K562 (cell line): ENCODE data around the gene ATAD3C. TPM values are rescaled to one million over a fixed set of nuclear protein-coding genes. Genes with fewer than 3 reads are reported as not detected.
"Not testable (repeated sequence)": the region's sequence is repeated elsewhere in the genome, so short reads cannot be mapped to it uniquely, and the experiment has no call there.

Source experiments
- ATAC-seq: fragments of 200-7000 bp; cut with Tn5 transposase; 3 replicates; pipeline ENCODE4 v1.9.1; 2020; ENCODE audit warnings: moderate library complexity
- BruUV-seq: library from RNA; stranded (reverse); fragments of 400-500 nt; replicated peaks from 2 replicates; lab custom pipeline; 2021; lab: Mats Ljungman, UMichigan
- CTCF ChIA-PET: fragments of 300-600 bp; formaldehyde crosslinking; extraction: SDS; loops from one replicate; lab custom pipeline; 2021; ENCODE audit warnings: low intra/inter-chr PET ratio; lab: Yijun Ruan, JAX
- POLR2A ChIA-PET: fragments of 300-600, 350-650 bp; sonication (Branson Sonifier 250); formaldehyde crosslinking; extraction: SDS; loops from one replicate; lab custom pipeline; 2021; ENCODE audit warnings: antibody characterized with exemption, inconsistent platforms; lab: Yijun Ruan, JAX
- DNase-seq, 4 experiments: peaks; one replicate each; pipeline versions ENCODE4 v3.0.0 to v3.0.0-alpha.2; 2011 to 2018; ENCODE audit warnings: low spot score in 3 of 4, mixed read lengths in 3 of 4; ENCODE audit errors: extremely low read depth in 1 of 4
- FAIRE-seq: peaks from 2 replicates; lab custom pipeline; 2011; peaks lifted over from hg19 to GRCh38; lab: Jason Lieb, UNC
- H2AFZ ChIP-seq: 2 replicates; pipeline ENCODE4 v1.6.0; 2011; ENCODE audit warnings: low read depth, low read length, control low read depth, inconsistent platforms
- H3K27ac ChIP-seq: fragments of 200-600 bp; 3 replicates; pipeline ENCODE4 v1.8.0; 2011; ENCODE audit warnings: low read depth, mild to moderate bottlenecking, control low read depth, inconsistent platforms, low read length, moderate library complexity, mixed read lengths; ENCODE audit errors: extremely low read depth
- H3K27me3 ChIP-seq, 2 experiments: fragments of 300-600 bp in 1 of 2; 2 replicates in 1 of 2; 3 replicates in 1 of 2; pipeline versions ENCODE4 v1.6.0 to v1.8.0; 2011; ENCODE audit warnings: inconsistent platforms in 2 of 2, low read length in 2 of 2, mild to moderate bottlenecking in 1 of 2, mixed read lengths in 1 of 2, moderate library complexity in 1 of 2; ENCODE audit not compliant: control insufficient read depth in 2 of 2, insufficient read depth in 2 of 2
- H3K36me3 ChIP-seq: fragments of 300-600 bp; 3 replicates; pipeline ENCODE4 v1.8.0; 2011; ENCODE audit warnings: mild to moderate bottlenecking, low read length, inconsistent platforms; ENCODE audit not compliant: control insufficient read depth, insufficient read depth
- H3K4me1 ChIP-seq, 2 experiments: fragments of 200-600 bp in 1 of 2; replicated peaks in 1 of 2; 2 replicates in 1 of 2; 3 replicates in 1 of 2; pipeline versions ENCODE4 v1.5.1 to v1.8.0; 2011; ENCODE audit warnings: inconsistent platforms in 2 of 2, low read length in 2 of 2, mild to moderate bottlenecking in 1 of 2, mixed read lengths in 1 of 2, moderate library complexity in 1 of 2; ENCODE audit not compliant: control insufficient read depth in 2 of 2, insufficient read depth in 2 of 2
- H3K4me2 ChIP-seq: 2 replicates; pipeline ENCODE4 v1.6.1; 2011; ENCODE audit warnings: low read length, control low read depth, inconsistent platforms, mixed read lengths; ENCODE audit not compliant: insufficient read depth
- H3K4me3 ChIP-seq: fragments of 200-600 bp; sonication (generic), shearing (Covaris generic); 2 replicates; pipeline ENCODE4 v1.5.1; 2016; ENCODE audit warnings: control low read depth, inconsistent platforms
- H3K79me2 ChIP-seq: fragments of 200-600 bp; 3 replicates; pipeline ENCODE4 v1.8.0; 2011; ENCODE audit warnings: low read length, inconsistent platforms; ENCODE audit not compliant: control insufficient read depth, insufficient read depth
- H3K9ac ChIP-seq, 2 experiments: 2 replicates each; pipeline versions ENCODE4 v1.6.0 to v1.6.1; 2011; ENCODE audit warnings: low read depth in 2 of 2, low read length in 2 of 2, control low read depth in 1 of 2, inconsistent platforms in 1 of 2, mild to moderate bottlenecking in 1 of 2, mixed read lengths in 1 of 2; ENCODE audit not compliant: insufficient read depth in 1 of 2
- H3K9me1 ChIP-seq: one replicate; pipeline ENCODE4 v1.6.0; 2011; ENCODE audit warnings: inconsistent platforms, mild to moderate bottlenecking, low read length, moderate library complexity; ENCODE audit not compliant: control insufficient read depth, insufficient read depth
- H3K9me3 ChIP-seq: replicated peaks from 2 replicates; pipeline ENCODE4 v1.5.1; 2011; ENCODE audit warnings: low read depth, low read length, inconsistent platforms; ENCODE audit not compliant: control insufficient read depth, insufficient read depth
- H4K20me1 ChIP-seq: replicated peaks from 2 replicates; pipeline ENCODE4 v1.6.1; 2011; ENCODE audit warnings: low read length, inconsistent platforms, mixed read lengths; ENCODE audit not compliant: control insufficient read depth, insufficient read depth
- POLR2A ChIP-seq: fragments of 450-650 bp; conservative IDR thresholded peaks from 2 replicates; pipeline ENCODE4 v1.6.1; 2016
- POLR2G ChIP-seq: fragments of 200-400 bp; formaldehyde crosslinking; IDR thresholded peaks from 2 replicates; pipeline ENCODE4 v1.6.1; 2017; ENCODE audit warnings: low read depth, mild to moderate bottlenecking, antibody characterized with exemption, low read length, moderate library complexity
- RBFOX2 ChIP-seq: fragments of 200-400 bp; formaldehyde crosslinking; IDR thresholded peaks from 2 replicates; pipeline ENCODE4 v1.6.1; 2017; ENCODE audit warnings: low read depth, mild to moderate bottlenecking, low read length, moderate library complexity
- RFX1 ChIP-seq: fragments of 450-650 bp; IDR thresholded peaks from 2 replicates; pipeline ENCODE4 v1.6.1; 2016; ENCODE audit warnings: mild to moderate bottlenecking, moderate library complexity
- WGBS: fragments of 100-300 bp; shearing (Covaris generic); methylation state at CpG from one replicate; pipeline ENCODE4 v1.1.6; 2016; ENCODE audit warnings: low coverage, mixed read lengths; ENCODE audit not compliant: insufficient coverage; ENCODE audit errors: missing lambda C conversion rate; 5-methylcytosine and 5-hydroxymethylcytosine counted together
- in situ Hi-C: fragments of 300-500 bp; cut with MboI; formaldehyde crosslinking; loops from 4 replicates; pipeline ENCODE4 v1.15.0; 2018; ENCODE audit warnings: inconsistent platforms, mixed read lengths
- intact Hi-C: fragments of 100-400 bp; cut with micrococcal nuclease; formaldehyde crosslinking; loops from 2 replicates; pipeline ENCODE4 v1.14.2; 2022
- polyA plus RNA-seq, 8 experiments: library from polyadenylated mRNA; depleted of rRNA in 4 of 8; stranded (reverse) in 5 of 8; unstranded in 3 of 8; fragments of >200 nt; fragmentation: Nextera tagmentation in 2 of 8; fragmentation: Illumina TruSeq in 1 of 8; extraction: Ambion mirVana in 2 of 8; extraction: Trizol in 1 of 8; gene quantifications; 2 replicates each; pipeline versions ENCODE4 v1.2.1 to v1.2.3, GENCODE V29; 2011 to 2014; ENCODE audit warnings: inconsistent platforms in 1 of 8, missing spikeins in 1 of 8
- total RNA-seq, 7 experiments: library from RNA; depleted of rRNA in 6 of 7; stranded (reverse); fragments of >200 nt in 6 of 7; fragmentation: Illumina TruSeq in 2 of 7; extraction: Trizol in 2 of 7; gene quantifications; 2 replicates each; pipeline versions ENCODE4 v1.2.1 to v1.2.3, GENCODE V29; 2011 to 2021; ENCODE audit warnings: low replicate concordance in 1 of 7

Gene ATAD3C
- total and polyA plus RNA-seq, 9 of the 15 experiments (the other 6 are each of a cell fraction or from before 2014, with no cell fraction given) = 0.03 to 0.18 TPM; not detected in 7

- H3K9ac ChIP-seq, intact Hi-C loops, H2AFZ ChIP-seq, H3K4me3 ChIP-seq, H3K27ac ChIP-seq, BruUV-seq, CTCF ChIA-PET, H4K20me1 ChIP-seq, H3K9me3 ChIP-seq: not testable (repeated sequence)
- POLR2A ChIA-PET = interaction anchor here (0.5 kb wide), 1 partner anchor 86 kb away, joined by 3 read pairs; no protein-coding TSS in a partner anchor
- WGBS = 97% methylated on average over 23 of the region's 46 CpGs
- peak; percentile 14; the same call in 2 of the 3 replicates for ATAC-seq
- peaks cover 80% of the 10 kb centered on the region for H3K36me3 ChIP-seq
- TF ChIP-seq POLR2G = peak; percentile 32; the same call in 1 of the 2 replicates
- peak; percentile 30; the same call in 1 of the 2 replicates for TF ChIP-seq RBFOX2
- TF ChIP-seq POLR2A = 0 out of 2 replicates have a peak, but pooled peaks have one; percentile 38
- TF ChIP-seq, all 486 proteins: peak for 3; not testable (repeated sequence) for 483
- H3K27me3 ChIP-seq, DNase-seq, FAIRE-seq, in situ Hi-C loops, H3K4me2 ChIP-seq, H3K79me2 ChIP-seq, H3K4me1 ChIP-seq, H3K9me1 ChIP-seq: not testable (repeated sequence)
Observed at GRCh38 chr1:1484976-1485750, 35.7 kb downstream of the ATAD3C start.

DNA sequence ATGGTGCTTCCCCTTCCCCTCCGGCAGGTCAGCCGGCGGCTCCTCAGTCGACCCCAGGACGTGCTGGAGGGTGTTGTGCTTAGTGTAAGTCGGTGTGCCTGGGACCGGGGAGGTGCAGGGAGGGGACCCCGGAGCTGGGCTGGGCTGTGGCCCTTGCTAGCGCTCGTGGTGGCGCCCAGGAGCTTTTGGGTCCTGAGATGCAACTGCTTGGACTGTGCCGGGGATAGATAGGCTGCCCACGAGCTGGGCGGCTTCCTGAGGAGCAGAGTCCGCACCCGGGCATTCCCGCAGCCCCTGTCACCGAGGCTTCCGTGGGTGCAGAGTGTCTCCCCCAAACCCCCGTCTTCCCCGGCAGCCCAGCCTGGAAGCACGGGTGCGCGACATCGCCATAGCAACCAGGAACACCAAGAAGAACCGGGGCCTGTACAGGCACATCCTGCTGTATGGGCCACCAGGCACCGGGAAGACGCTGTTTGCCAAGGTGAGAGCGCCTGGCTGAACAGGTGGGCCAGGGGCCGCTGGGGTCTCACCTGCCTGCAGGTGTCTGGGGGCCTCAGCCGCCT, 36.3 kb downstream of the ATAD3C start:
- H3K9me1 ChIP-seq, ATAC-seq, H3K4me2 ChIP-seq, H3K4me1 ChIP-seq, in situ Hi-C loops, intact Hi-C loops, H2AFZ ChIP-seq, H3K27ac ChIP-seq, H3K79me2 ChIP-seq, H3K4me3 ChIP-seq, H3K9ac ChIP-seq, H3K27me3 ChIP-seq, H3K9me3 ChIP-seq, CTCF ChIA-PET, FAIRE-seq, BruUV-seq, H4K20me1 ChIP-seq: not testable (repeated sequence)
- 0 out of 2 replicates have a peak, but pooled peaks have one; percentile 27 for TF ChIP-seq POLR2A
- TF ChIP-seq POLR2G = peak; percentile 60
- peak; percentile 57; the same call in 1 of the 2 replicates for TF ChIP-seq RFX1
- POLR2A ChIA-PET = interaction anchor here (0.5 kb wide), 1 partner anchor 85 kb away, joined by 3 read pairs; no protein-coding TSS in a partner anchor
- WGBS = 97% methylated on average over 17 of the region's 31 CpGs
- peak in 1 of 4 experiments; percentile 9 for DNase-seq
- peaks cover 81% of the 10 kb centered on the region for H3K36me3 ChIP-seq
